Fibroblast of villous mesenchyme (primary cell): ENCODE data around the gene DNMBP. TPM values are rescaled to one million over a fixed set of nuclear protein-coding genes. Genes with fewer than 3 reads are reported as not detected.

Source experiments
- DNase-seq: peaks from one replicate; pipeline ENCODE4 v3.0.0-alpha.2; 2010; ENCODE audit warnings: low read depth
- H3K4me3 ChIP-seq: 2 replicates; pipeline ENCODE4 v1.5.1; 2011; ENCODE audit warnings: low read depth, mild to moderate bottlenecking, low read length
- CTCF ChIP-seq: IDR thresholded peaks from 2 replicates; pipeline ENCODE4 v1.5.1; 2012; ENCODE audit warnings: low read depth, mild to moderate bottlenecking, low read length; ENCODE audit not compliant: insufficient read depth
- total RNA-seq: library from RNA; depleted of rRNA; stranded (reverse); fragments of >200 nt; gene quantifications from 2 replicates; pipeline ENCODE4 v1.2.3, GENCODE V29; 2012

DNMBP gene
- total RNA-seq, 1 donor = 27.6 TPM

- no peak for TF ChIP-seq CTCF
- DNase-seq = peak; percentile 32
- no peak overlapping the region for H3K4me3 ChIP-seq
Measured at GRCh38 chr10:99920901-99921300, 88.8 kb downstream of the DNMBP start.

GRCh38 chr10:99920486-99920885, 89.3 kb downstream of the DNMBP start:
- no peak overlapping the region for H3K4me3 ChIP-seq
- TF ChIP-seq CTCF = no peak
- no peak for DNase-seq

DNA sequence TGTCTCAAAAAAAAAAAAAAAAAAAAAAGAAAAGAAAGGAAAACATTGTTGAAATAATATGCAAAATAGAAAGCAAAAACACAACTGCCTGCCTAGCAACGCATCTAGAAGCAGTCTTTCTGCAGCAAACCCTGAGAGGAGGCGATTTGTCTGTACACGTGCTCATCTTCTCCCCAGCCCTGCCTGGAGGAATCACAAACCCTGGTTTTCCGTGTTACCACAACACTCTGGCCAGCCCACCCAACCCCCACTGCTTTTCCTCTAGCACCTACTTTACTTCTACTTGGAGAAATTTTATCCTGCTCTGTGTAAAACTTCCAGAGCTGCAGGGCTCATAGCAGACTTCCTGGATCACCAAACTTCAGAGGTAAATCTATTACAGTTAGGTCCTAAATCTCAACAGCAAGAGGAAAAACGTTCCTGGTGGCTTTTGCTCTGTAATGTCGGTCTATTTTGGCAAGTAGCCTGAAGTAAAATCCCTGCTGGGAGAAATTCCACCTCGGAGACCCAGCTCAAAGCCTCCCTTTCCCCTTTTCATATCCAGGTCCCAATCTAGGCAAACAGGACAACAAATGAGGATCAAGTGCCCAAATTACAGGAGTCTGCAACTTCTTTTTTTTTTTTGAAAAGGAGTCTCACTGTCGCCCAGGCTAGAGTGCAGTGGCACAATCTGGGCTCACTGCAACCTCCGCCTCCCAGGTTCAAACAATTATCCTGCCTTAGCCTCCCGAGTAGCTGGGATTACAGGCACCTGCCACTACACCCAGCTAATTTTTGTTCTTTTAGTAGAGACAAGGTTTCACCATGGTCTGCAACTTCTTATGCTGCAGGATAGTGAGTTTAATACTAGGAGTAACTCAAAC, 91.6 kb downstream of the DNMBP start:
- H3K4me3 ChIP-seq = peak overlapping the region; percentile 34
- peak; percentile 78 for DNase-seq
- no peak for TF ChIP-seq CTCF

DNA sequence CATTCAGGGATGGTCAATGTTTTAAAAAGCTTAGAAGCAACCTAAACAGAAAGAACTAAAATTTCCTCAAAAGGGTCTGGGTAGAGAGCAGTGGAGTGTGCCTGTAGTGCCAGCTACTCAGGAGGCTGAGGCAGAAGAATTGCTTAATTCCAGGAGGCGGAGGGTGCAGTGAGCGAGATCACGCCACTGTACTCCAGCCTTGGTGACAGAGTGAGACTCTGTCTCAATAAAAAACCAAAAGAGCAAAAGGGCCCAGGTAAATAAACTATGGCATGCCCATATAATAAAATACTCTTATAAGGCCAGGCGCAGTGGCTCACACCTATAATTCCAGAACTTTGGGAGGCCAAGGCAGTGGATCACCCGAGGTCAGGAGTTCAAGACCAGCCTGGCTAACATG, 93.0 kb downstream of the DNMBP start:
- no peak overlapping the region for H3K4me3 ChIP-seq
- no peak for DNase-seq
- no peak for TF ChIP-seq CTCF

DNA sequence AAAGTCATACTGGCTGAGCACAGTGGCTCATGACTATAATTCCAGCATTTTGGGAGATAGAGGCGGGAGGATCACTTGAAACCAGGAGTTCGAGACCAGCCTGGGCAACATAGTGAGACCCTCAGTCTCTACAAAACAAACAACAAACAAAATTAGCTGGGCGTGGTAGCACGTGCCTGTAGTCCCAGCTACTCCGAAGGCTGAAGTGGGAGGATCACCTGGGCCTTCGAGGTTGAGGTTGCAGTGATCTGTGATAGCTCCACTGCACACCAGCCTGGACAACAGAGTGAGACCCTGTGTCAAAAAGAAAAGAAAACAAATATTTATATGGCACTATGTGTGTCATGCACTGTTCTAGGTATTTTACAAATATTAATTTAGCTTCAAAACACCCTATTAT, 94.3 kb downstream of the DNMBP start:
- no peak overlapping the region for H3K4me3 ChIP-seq
- no peak for TF ChIP-seq CTCF
- DNase-seq = no peak

DNA sequence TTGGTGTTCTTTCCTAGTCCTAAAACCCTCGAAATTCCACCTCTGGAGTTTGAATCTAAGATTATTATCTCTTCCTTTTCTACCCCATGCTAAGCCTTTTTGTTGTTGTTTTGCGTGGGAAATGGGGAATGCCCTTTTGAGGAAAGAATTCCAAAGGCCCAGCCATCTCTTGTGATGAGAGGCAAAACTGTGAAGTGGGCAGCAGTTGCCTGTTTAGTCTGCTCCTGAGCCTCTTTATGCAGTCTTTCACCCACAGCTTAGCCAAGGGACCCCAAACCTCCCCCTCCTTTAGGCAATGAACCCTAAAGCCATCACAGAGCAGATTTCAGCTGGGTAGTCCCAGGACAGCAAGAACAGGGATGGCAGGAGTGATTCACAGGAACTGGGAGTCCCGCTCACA, 95.5 kb downstream of the DNMBP start:
- no peak overlapping the region for H3K4me3 ChIP-seq
- TF ChIP-seq CTCF = no peak
- DNase-seq = no peak

DNA sequence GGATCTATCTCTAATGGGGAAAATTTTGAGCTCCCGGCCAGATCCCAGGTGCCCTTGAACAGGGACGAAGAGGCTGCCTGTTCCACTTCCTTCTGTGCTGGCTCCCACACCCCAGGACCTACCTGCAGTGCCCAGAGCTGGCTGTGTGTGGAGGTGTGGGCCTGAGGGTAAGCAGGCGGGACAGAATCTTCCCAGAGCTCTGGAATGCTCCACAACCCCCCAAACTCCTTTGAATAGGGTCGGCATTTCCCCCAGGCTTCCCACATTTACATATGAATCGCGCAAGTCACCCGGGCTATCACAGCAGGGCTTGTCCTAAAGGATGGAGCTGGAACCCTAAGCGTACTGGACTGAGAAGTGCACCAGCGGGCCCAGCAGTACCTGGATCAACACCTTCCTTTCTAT, 95.9 kb downstream of the DNMBP start:
- no peak for TF ChIP-seq CTCF
- H3K4me3 ChIP-seq = no peak overlapping the region
- no peak for DNase-seq
